ENCODE measurements around the gene DMRT1.

- TF ChIP-seq, protein P1, sequence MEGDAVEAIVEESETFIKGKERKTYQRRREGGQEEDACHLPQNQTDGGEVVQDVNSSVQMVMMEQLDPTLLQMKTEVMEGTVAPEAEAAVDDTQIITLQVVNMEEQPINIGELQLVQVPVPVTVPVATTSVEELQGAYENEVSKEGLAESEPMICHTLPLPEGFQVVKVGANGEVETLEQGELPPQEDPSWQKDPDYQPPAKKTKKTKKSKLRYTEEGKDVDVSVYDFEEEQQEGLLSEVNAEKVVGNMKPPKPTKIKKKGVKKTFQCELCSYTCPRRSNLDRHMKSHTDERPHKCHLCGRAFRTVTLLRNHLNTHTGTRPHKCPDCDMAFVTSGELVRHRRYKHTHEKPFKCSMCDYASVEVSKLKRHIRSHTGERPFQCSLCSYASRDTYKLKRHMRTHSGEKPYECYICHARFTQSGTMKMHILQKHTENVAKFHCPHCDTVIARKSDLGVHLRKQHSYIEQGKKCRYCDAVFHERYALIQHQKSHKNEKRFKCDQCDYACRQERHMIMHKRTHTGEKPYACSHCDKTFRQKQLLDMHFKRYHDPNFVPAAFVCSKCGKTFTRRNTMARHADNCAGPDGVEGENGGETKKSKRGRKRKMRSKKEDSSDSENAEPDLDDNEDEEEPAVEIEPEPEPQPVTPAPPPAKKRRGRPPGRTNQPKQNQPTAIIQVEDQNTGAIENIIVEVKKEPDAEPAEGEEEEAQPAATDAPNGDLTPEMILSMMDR (IDR thresholded peaks at IDR 0.05), result peak; percentile 91
- no peak for TF ChIP-seq ZFX (IDR thresholded peaks at IDR 0.05; ENCODE audit: borderline replicate concordance)
Observed at GRCh38 chr9:893843-894420, 52.4 kb downstream of the DMRT1 start.
